Esophagus squamous epithelium (tissue), 5 donors: ENCODE measurements around the gene SLC35A3. TPM values are rescaled to one million over a fixed set of nuclear protein-coding genes. Genes with fewer than 3 reads are reported as not detected.

ENCODE experiments used
- DNase-seq: peaks from one replicate; lab custom pipeline; 2025; lab: John Stamatoyannopoulos, UW
- H3K27ac ChIP-seq, 4 donors: fragments of 200-600 bp; sonication (generic); one replicate each; pipeline ENCODE4 v1.5.1; 2016 to 2019; ENCODE audit warnings: mild to moderate bottlenecking in 1 of 4
- H3K27me3 ChIP-seq, 4 donors: fragments of 200-600 bp; sonication (generic); 1 replicate in 3 of 4; 2 replicates in 1 of 4; pipeline versions ENCODE4 v1.5.1 to v1.6.0; 2017 to 2021; ENCODE audit warnings: antibody characterized with exemption in 1 of 4
- H3K36me3 ChIP-seq, 3 donors: fragments of 200-600 bp; sonication (generic); one replicate each; pipeline ENCODE4 v1.5.1; 2016 to 2019
- H3K4me1 ChIP-seq, 3 donors: fragments of 200-600 bp; sonication (generic); one replicate each; pipeline ENCODE4 v1.5.1; 2017 to 2019
- H3K4me3 ChIP-seq, 4 donors: fragments of 200-600 bp; sonication (generic); 1 replicate in 3 of 4; 2 replicates in 1 of 4; pipeline ENCODE4 v1.5.1; 2016 to 2019; ENCODE audit warnings: mild to moderate bottlenecking in 2 of 4, moderate library complexity in 1 of 4
- H3K9me3 ChIP-seq, 3 donors: fragments of 200-600 bp; sonication (generic); one replicate each; pipeline ENCODE4 v1.5.1; 2016 to 2019
- CTCF ChIP-seq, 6 experiments: fragments of 450-650 bp in 4 of 6; fragments of 200-600 bp in 2 of 6; sonication (generic) in 2 of 6; IDR thresholded peaks; one replicate each; pipeline ENCODE4 v1.5.1; 2016 to 2019; ENCODE audit warnings: antibody characterized with exemption in 6 of 6, mild to moderate bottlenecking in 4 of 6, moderate library complexity in 4 of 6
- POLR2A ChIP-seq, 4 donors: fragments of 450-650 bp; IDR thresholded peaks; one replicate each; pipeline ENCODE4 v1.6.1; 2017; ENCODE audit warnings: antibody characterized with exemption in 4 of 4, mild to moderate bottlenecking in 4 of 4, moderate library complexity in 3 of 4
- WGBS, 2 donors: methylation state at CpG; one replicate each; pipeline ENCODE4 v1.1.5; 2018; 5-methylcytosine and 5-hydroxymethylcytosine counted together
- intact Hi-C: fragments of 100-400 bp; cut with DNase I; formaldehyde crosslinking; loops from one replicate; pipeline ENCODE4 v1.15.0; 2022
- total RNA-seq, 4 donors: library from RNA; depleted of rRNA; stranded (reverse); fragments of >200 nt; gene quantifications; one replicate each; pipeline ENCODE4 v1.1.0, GENCODE V29; 2016
- donor health status: DM: yes; HTN: yes; CAD: no.

SLC35A3 gene
- total RNA-seq, 4 donors from 2014 or later = 25.1 to 47.5 (median 28.9) TPM

GRCh38 chr1:100051401-100051800 is 81.6 kb downstream of the SLC35A3 start:
- 63 to 65% methylated on average over 4 of the region's 4 CpGs for WGBS, 2 donors
- intact Hi-C loops = no loop called here
- no peak for TF ChIP-seq CTCF (IDR thresholded peaks at IDR 0.05)
- TF ChIP-seq POLR2A (IDR thresholded peaks at IDR 0.05) = no peak
- Histone ChIP-seq H3K4me3 (no peak overlapping the region), H3K27ac (peak overlapping the region in 3 of 4 donors; percentile 2 to 78 (median 42)), H3K27me3 (no peaks in the 10 kb centered on the region), H3K4me1 (peaks cover 17 to 56% (median 33%) of the 10 kb centered on the region in 3 donors), H3K9me3 (no peaks in the 10 kb centered on the region), H3K36me3 (peaks cover 0 to 22% (median 0%) of the 10 kb centered on the region in 3 donors)
- no peak for DNase-seq

- Histone ChIP-seq H3K9me3 (no peaks in the 10 kb centered on the region), H3K4me1 (peaks cover 17 to 52% (median 28%) of the 10 kb centered on the region in 3 donors), H3K36me3 (peaks cover 0 to 27% (median 0%) of the 10 kb centered on the region in 3 donors), H3K27ac (peak overlapping the region in 2 of 4 donors; percentile 2 to 78), H3K27me3 (no peaks in the 10 kb centered on the region), H3K4me3 (no peak overlapping the region)
- DNase-seq = no peak
- WGBS, 2 donors = 45 to 64% methylated on average over 1 of the region's 1 CpG
- TF ChIP-seq CTCF (IDR thresholded peaks at IDR 0.05) (no peak), POLR2A (IDR thresholded peaks at IDR 0.05) (no peak)
- intact Hi-C loops = no loop called here
Observed at GRCh38 chr1:100051893-100052292, 82.1 kb downstream of the SLC35A3 start.

DNA sequence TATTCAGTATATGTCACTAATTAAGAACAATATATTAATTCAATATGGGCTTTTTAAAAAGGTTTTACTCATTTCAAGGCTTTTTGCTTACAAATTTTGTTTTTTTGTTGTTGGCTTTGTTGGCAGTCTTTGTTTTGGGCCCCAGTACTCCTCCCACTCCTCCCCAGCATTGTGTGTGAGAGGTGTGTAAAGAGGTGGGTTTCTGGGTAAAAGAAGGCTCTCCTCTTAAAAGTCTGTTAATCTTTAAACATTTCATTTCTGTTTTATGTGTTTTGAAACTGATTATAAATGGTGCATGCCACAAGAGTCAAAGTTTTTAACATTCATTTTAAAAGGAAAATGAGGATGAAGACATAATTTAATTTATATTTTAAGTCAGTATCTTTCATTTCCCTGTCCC is 83.3 kb downstream of the SLC35A3 start:
- no peak for DNase-seq
- Histone ChIP-seq H3K4me3 (no peak overlapping the region), H3K9me3 (no peaks in the 10 kb centered on the region), H3K27ac (no peak overlapping the region), H3K36me3 (peaks cover 0 to 38% (median 0%) of the 10 kb centered on the region in 3 donors), H3K27me3 (no peaks in the 10 kb centered on the region), H3K4me1 (peaks cover 17 to 39% (median 20%) of the 10 kb centered on the region in 3 donors)
- TF ChIP-seq CTCF (IDR thresholded peaks at IDR 0.05) (no peak), POLR2A (IDR thresholded peaks at IDR 0.05) (no peak)
- intact Hi-C loops = no loop called here

- TF ChIP-seq POLR2A (IDR thresholded peaks at IDR 0.05) = no peak
- no peak for DNase-seq
- Histone ChIP-seq H3K4me1 (peaks cover 15 to 33% (median 17%) of the 10 kb centered on the region in 3 donors), H3K9me3 (no peaks in the 10 kb centered on the region), H3K27ac (no peak overlapping the region), H3K27me3 (no peaks in the 10 kb centered on the region), H3K36me3 (peaks cover 0 to 40% (median 0%) of the 10 kb centered on the region in 3 donors), H3K4me3 (no peak overlapping the region)
- 90 to 95% methylated on average over 4 of the region's 4 CpGs for WGBS, 2 donors
- intact Hi-C loops = no loop called here
Observed at GRCh38 chr1:100053727-100054126, 83.9 kb downstream of the SLC35A3 start.

DNA sequence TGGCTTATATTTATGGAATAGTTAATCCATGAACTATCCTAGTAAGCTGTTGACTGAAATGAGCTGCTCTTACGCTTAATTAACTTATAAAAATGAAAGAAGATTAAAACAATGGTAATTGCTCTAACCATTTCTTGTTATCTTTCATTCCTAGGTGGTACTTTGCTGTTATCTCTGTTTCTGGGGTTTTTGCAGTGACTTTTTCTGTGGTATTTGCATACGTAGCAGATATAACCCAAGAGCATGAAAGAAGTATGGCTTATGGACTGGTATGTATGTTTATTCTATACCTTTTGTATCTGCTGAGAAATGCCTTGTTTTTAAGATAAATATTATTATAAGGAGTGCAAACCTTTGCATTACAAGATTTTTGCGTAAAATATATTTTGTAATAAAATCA is 91.9 kb downstream of the SLC35A3 start:
- H3K4me3 ChIP-seq = no peak overlapping the region
- no peaks in the 10 kb centered on the region for H3K9me3 ChIP-seq
- H3K4me1 ChIP-seq = peaks cover 0 to 14% (median 0%) of the 10 kb centered on the region in 3 donors
- TF ChIP-seq POLR2A (IDR thresholded peaks at IDR 0.05) (no peak), CTCF (IDR thresholded peaks at IDR 0.05) (no peak)
- intact Hi-C loops = no loop called here
- no peak for DNase-seq
- 92 to 97% methylated on average over 3 of the region's 3 CpGs for WGBS, 2 donors
- H3K27ac ChIP-seq = no peak overlapping the region
- H3K36me3 ChIP-seq = peaks cover 0 to 80% (median 6%) of the 10 kb centered on the region in 3 donors
- H3K27me3 ChIP-seq = no peaks in the 10 kb centered on the region
